ENCODE data around the gene KCNJ15. TPM values are rescaled to one million over a fixed set of nuclear protein-coding genes. Genes with fewer than 3 reads are reported as not detected.

KCNJ15 gene
- total RNA-seq, 6 experiments from 2014 or later: 0.33 to 1.2 (median 0.50) TPM

DNA sequence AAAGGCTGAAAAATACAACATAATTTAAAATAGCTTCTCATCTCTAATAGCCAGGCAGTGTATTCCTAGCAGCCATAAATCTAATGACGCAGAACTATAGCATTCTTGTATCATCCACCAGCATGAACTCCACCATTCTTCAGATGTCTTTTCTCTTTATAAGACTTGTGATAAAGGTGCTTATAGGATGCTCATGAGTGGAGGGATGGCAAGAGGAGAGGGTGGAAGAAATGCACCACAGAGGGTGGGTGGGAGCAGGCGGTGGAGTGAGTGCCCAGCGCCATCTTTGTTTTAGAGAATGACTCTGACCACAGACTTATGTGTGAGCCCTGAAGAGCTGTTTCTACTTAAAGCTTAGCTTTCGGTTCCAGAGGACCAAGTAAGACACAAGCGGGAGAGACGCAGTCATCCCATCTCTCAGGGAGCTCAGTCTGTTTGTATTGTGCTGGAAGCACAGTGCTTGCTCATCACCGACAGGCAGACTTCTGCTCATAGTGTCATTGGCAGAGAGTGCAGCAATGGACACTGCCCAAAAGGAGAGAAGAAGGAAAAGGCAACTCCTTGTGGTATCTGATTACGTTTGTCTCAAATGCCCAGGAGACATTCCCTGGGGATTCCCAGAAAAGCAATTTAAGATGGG, 65.6 kb downstream of the KCNJ15 start:
- Mint-ChIP-seq H3K27ac (peak overlapping the region; percentile 90), H3K9me3 (no peaks in the 10 kb centered on the region), H3K4me3 (peak overlapping the region; percentile 73; the same call in 1 of the 2 replicates), H3K36me3 (ENCODE audit: low read depth) (no peaks in the 10 kb centered on the region), H3K27me3 (ENCODE audit: insufficient read depth) (peaks cover 2% of the 10 kb centered on the region; the same call in 1 of the 2 replicates), H3K4me1 (ENCODE audit: low read depth) (peaks cover 89% of the 10 kb centered on the region)
- DNase-seq: peak; percentile 58
- TF ChIP-seq, protein P1, sequence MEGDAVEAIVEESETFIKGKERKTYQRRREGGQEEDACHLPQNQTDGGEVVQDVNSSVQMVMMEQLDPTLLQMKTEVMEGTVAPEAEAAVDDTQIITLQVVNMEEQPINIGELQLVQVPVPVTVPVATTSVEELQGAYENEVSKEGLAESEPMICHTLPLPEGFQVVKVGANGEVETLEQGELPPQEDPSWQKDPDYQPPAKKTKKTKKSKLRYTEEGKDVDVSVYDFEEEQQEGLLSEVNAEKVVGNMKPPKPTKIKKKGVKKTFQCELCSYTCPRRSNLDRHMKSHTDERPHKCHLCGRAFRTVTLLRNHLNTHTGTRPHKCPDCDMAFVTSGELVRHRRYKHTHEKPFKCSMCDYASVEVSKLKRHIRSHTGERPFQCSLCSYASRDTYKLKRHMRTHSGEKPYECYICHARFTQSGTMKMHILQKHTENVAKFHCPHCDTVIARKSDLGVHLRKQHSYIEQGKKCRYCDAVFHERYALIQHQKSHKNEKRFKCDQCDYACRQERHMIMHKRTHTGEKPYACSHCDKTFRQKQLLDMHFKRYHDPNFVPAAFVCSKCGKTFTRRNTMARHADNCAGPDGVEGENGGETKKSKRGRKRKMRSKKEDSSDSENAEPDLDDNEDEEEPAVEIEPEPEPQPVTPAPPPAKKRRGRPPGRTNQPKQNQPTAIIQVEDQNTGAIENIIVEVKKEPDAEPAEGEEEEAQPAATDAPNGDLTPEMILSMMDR (IDR thresholded peaks at IDR 0.05): no peak

DNA sequence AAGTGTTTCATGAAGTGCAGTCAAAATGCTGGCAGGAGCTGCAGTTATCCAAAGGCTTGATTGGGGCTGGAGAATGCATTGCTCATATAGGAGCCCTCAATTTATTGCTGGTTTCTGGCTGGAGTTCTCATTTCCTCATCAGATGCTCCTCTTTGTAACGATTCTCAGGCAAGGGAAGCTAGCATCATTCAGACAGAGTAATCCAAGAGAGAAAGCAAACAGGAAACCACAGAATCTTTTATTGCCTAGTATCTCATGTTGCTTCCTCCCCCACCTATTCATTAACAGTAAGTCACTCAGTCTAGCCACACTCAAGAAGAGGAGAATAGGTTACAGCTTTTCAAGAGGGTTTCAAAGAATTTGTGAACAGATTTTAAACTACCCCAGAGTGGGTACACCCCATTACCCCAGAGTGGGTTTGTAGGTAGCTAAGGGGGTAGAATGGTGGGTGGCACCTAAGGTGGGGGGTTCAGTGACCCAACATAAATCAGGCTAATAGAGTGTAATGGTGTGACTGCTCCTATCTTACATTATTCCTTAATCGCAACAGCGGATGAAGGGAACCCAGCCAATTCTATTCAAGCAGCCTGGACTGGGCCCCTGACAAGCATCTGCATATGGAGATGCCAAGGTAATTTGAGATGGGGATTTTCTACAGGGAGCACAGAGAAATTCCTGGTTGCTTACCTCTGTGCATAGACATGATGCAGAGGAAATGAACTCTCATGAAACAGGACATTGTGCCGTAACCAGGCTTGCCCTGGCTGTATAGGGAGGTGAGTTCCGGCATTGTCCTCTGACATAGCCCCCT, 67.1 kb downstream of the KCNJ15 start:
- Mint-ChIP-seq H3K4me3 (peak overlapping the region; percentile 71), H3K9me3 (no peaks in the 10 kb centered on the region), H3K36me3 (ENCODE audit: low read depth) (no peaks in the 10 kb centered on the region), H3K27ac (peak overlapping the region; percentile 90), H3K27me3 (ENCODE audit: insufficient read depth) (peaks cover 2% of the 10 kb centered on the region; the same call in 1 of the 2 replicates), H3K4me1 (ENCODE audit: low read depth) (peaks cover 96% of the 10 kb centered on the region)
- TF ChIP-seq, protein P1 (IDR thresholded peaks at IDR 0.05): no peak
- DNase-seq: peak; percentile 97

DNA sequence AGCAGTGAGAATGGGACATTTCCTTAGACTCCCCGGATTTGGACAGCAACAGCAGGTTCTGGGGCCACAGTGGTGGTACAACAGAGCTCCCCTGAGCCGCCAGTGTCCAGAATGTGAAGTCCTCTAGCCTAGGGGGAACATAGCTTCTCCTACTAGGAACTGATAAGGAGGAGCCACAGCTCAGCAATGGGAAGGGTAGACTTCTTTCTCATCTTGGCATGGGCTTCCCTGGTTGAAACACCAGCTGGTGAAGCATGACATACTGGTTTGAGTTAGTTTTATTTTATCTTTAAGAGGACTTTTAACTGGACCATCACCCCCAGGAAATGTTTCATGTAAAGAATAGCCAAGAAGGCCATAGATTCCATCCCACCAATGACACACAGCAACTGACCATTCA, 68.4 kb downstream of the KCNJ15 start:
- H3K36me3 Mint-ChIP-seq (ENCODE audit: low read depth): peaks cover 5% of the 10 kb centered on the region
- no peak overlapping the region for H3K4me3 Mint-ChIP-seq
- H3K27me3 Mint-ChIP-seq (ENCODE audit: insufficient read depth): peaks cover 2% of the 10 kb centered on the region; the same call in 1 of the 2 replicates
- peak overlapping the region; percentile 90; the same call in 1 of the 2 replicates for H3K27ac Mint-ChIP-seq
- H3K4me1 Mint-ChIP-seq (ENCODE audit: low read depth): peaks cover 96% of the 10 kb centered on the region
- TF ChIP-seq, protein P1 (IDR thresholded peaks at IDR 0.05): no peak
- H3K9me3 Mint-ChIP-seq: no peaks in the 10 kb centered on the region
- DNase-seq: no peak

DNA sequence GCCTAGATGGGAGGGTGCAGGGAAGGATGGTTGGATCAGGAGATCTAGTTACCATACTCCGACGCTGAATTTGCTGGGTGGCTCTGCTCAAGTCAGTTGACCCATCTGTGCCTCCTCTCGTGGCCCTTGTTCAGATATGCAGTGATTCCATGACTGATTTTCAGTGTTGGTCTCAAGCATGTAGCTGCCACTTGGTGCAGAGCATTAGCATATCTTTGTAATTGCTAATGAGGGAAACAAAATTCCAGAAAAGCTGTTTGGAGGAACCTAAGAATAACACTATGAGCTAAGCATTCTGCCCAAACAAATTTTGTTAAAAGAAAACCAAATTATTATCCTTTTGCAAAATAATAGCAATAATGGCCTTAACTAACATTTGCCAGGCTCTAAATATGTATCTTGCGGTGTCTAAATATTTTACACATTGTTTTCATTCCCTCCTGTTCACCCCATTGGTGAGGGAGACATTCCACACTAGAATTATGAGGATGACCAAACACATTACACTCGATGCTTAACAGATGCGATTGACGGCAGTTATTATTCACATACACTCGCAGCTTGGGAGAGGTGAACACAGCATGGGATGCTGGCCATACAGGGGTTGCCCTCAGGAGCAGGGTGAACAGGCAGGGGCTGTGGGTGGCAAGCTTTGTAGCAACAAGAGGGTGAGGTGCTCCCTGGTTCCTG, 69.1 kb downstream of the KCNJ15 start:
- peak overlapping the region; percentile 20; the same call in 1 of the 2 replicates for H3K27ac Mint-ChIP-seq
- H3K4me1 Mint-ChIP-seq (ENCODE audit: low read depth): peaks cover 96% of the 10 kb centered on the region
- peaks cover 2% of the 10 kb centered on the region; the same call in 1 of the 2 replicates for H3K27me3 Mint-ChIP-seq (ENCODE audit: insufficient read depth)
- TF ChIP-seq, protein P1 (IDR thresholded peaks at IDR 0.05): no peak
- no peak for DNase-seq
- H3K36me3 Mint-ChIP-seq (ENCODE audit: low read depth): peaks cover 6% of the 10 kb centered on the region
- H3K4me3 Mint-ChIP-seq: no peak overlapping the region
- H3K9me3 Mint-ChIP-seq: no peaks in the 10 kb centered on the region

DNA sequence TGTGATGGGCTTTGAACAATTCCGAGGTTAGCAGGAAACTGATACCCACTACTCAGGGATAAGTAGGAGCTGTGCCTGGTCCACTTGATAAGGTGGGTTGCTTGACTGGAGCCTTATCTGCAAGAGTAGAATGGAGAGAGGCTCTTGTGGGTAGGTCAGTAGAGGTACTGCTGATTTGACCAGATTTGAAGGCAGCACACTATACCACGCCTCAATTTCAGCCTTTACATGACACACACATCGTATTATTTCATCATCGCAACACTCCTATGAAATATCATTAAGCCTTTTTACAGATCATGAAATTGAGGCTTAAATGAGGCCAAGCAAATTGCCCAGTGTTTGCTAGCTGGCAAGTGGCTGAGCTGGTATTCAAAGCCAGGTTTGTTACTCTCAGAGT, 69.6 kb downstream of the KCNJ15 start:
- Mint-ChIP-seq H3K4me3 (no peak overlapping the region), H3K36me3 (ENCODE audit: low read depth) (peaks cover 6% of the 10 kb centered on the region)

More for the DNA sequence above, 69.6 kb downstream of the KCNJ15 start:
- H3K9me3 Mint-ChIP-seq: no peaks in the 10 kb centered on the region
- H3K27ac Mint-ChIP-seq: no peak overlapping the region; the same call in 1 of the 2 replicates
- TF ChIP-seq, protein P1 (IDR thresholded peaks at IDR 0.05): no peak
- H3K27me3 Mint-ChIP-seq (ENCODE audit: insufficient read depth): no peaks in the 10 kb centered on the region; the same call in 1 of the 2 replicates
- no peak for DNase-seq
- peaks cover 94% of the 10 kb centered on the region for H3K4me1 Mint-ChIP-seq (ENCODE audit: low read depth)

Measured in HFFc6 (cell line).